T-helper 17 cell (primary cell): ENCODE measurements around the gene HPD. TPM values are rescaled to one million over a fixed set of nuclear protein-coding genes. Genes with fewer than 3 reads are reported as not detected.

ENCODE experiments used
- ATAC-seq: fragments of 150-1000 bp; cut with Tn5 transposase; 2 replicates; pipeline ENCODE4 v1.10.0; 2021; ENCODE audit warnings: mild to moderate bottlenecking, moderate library complexity
- DNase-seq, 3 donors: peaks; one replicate each; pipeline versions ENCODE4 v3.0.0 to v3.0.0-alpha.2; 2020 to 2021
- H3K9me3 ChIP-seq: one replicate; pipeline ENCODE4 v1.7.0; 2013; ENCODE audit warnings: low read length, mild to moderate bottlenecking; ENCODE audit not compliant: control insufficient read depth, poor library complexity, severe bottlenecking
- H3K27ac Mint-ChIP-seq: one replicate; pipeline ENCODE4 v1.8.0; 2022; ENCODE audit warnings: mild to moderate bottlenecking, moderate library complexity, mixed read lengths
- H3K27me3 Mint-ChIP-seq: one replicate; pipeline ENCODE4 v1.8.0; 2022; ENCODE audit warnings: mixed read lengths
- H3K36me3 Mint-ChIP-seq: one replicate; pipeline ENCODE4 v1.8.0; 2022; ENCODE audit warnings: low read depth, mixed read lengths
- H3K4me1 Mint-ChIP-seq: one replicate; pipeline ENCODE4 v1.8.0; 2022; ENCODE audit warnings: mild to moderate bottlenecking, mixed read lengths
- H3K4me3 Mint-ChIP-seq: one replicate; pipeline ENCODE4 v1.8.0; 2022; ENCODE audit warnings: mild to moderate bottlenecking, moderate library complexity, mixed read lengths
- total RNA-seq, 4 donors: library from RNA in 2 of 4; stranded (reverse) in 2 of 4; gene quantifications; one replicate each; pipeline ENCODE4 v1.2.3 and lab custom pipeline; 2022 to 2026

Gene HPD
- total RNA-seq, 2 donors from 2014 or later = not detected

DNA sequence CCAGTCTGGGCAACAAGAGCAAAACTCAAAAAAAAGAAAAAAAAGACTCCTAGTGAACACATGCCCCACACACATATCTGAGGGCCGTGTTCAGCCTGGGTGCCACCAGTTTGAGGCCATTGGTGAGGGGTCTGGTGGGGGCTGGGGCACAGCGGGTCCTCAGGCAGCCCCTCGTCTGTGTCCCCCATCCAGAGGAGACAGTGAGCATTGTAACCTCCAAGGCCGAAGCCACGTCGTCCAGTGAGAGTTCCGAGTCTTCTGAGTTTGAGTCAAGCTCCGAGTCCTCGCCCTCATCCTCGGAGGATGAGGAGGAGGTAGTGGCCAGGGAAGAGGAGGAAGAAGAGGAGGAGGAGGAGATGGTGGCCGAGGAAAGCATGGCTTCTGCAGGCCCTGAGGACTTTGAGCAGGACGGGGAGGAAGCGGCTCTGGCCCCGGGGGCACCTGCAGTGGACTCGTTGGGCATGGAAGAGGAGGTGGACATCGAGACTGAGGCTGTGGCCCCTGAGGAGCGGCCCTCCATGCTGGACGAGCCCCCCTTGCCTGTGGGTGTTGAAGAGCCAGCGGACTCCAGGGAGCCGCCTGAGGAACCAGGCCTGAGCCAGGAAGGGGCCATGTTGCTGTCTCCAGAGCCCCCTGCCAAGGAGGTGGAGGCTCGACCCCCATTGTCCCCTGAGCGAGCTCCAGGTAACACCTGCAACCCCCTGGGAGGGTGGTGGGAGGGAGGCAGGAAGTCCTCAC is 39.3 kb downstream of the HPD start:
- peaks cover 10% of the 10 kb centered on the region for H3K4me1 Mint-ChIP-seq
- DNase-seq = no peak
- ATAC-seq = no peak
- no peaks in the 10 kb centered on the region for H3K27me3 Mint-ChIP-seq
- H3K36me3 Mint-ChIP-seq = peaks cover 3% of the 10 kb centered on the region
- H3K27ac Mint-ChIP-seq = peak overlapping the region; percentile 53
- H3K9me3 ChIP-seq = no peaks in the 10 kb centered on the region
- no peak overlapping the region for H3K4me3 Mint-ChIP-seq

DNA sequence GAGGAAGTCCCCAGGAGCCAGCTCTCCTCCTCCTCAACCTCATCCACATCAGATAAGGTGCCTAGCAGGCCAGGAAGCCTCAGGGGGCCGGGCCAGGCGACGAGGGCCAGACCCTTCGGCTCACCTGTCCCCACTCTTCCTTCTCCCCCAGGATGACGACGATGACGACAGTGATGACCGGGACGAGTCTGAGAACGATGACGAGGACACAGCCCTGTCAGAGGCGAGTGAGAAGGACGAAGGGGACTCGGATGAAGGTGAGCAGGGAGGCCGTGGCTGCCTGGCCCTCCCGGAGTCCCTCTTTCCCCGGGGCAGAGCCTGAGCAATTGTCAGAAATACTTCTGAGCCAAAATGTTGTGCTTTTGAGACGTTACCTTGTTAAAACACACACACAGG is 41.0 kb downstream of the HPD start:
- DNase-seq = no peak
- peaks cover 3% of the 10 kb centered on the region for H3K36me3 Mint-ChIP-seq
- ATAC-seq = no peak

DNA sequence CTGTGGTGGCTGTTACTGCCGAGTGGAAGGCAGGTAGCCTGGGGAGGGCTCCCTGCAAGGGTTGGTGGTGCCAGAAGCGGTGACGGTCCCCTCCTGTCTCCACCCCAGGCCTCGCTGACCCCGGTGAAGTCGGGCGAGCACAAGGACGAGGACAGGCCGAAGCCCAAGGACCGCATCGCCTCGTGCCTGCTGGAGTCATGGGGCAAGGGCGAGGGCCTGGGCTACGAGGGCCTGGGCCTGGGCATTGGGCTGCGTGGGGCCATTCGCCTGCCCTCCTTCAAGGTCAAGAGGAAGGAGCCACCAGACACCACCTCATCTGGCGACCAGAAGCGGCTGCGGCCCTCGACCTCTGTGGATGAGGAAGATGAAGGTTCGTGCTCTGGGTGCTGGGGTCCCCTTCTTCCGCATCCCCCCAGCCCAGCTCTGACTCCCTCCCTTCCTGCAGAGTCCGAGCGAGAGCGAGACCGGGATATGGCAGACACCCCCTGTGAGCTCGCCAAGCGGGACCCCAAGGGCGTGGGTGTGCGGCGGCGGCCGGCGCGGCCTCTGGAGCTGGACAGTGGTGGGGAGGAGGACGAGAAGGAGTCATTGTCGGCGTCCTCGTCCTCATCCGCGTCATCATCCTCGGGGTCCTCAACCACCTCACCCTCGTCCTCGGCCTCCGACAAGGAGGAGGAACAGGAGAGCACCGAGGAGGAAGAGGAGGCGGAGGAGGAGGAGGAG is 41.6 kb downstream of the HPD start:
- no peak overlapping the region for H3K4me3 Mint-ChIP-seq
- H3K4me1 Mint-ChIP-seq = peaks cover 23% of the 10 kb centered on the region
- ATAC-seq = no peak
- H3K27ac Mint-ChIP-seq = no peak overlapping the region
- H3K36me3 Mint-ChIP-seq = peaks cover 3% of the 10 kb centered on the region
- H3K27me3 Mint-ChIP-seq = no peaks in the 10 kb centered on the region
- no peaks in the 10 kb centered on the region for H3K9me3 ChIP-seq
- no peak for DNase-seq

More for the DNA sequence above, 41.0 kb downstream of the HPD start:
- no peaks in the 10 kb centered on the region for H3K27me3 Mint-ChIP-seq
- H3K9me3 ChIP-seq = no peaks in the 10 kb centered on the region
- peaks cover 20% of the 10 kb centered on the region for H3K4me1 Mint-ChIP-seq
- H3K27ac Mint-ChIP-seq = no peak overlapping the region
- H3K4me3 Mint-ChIP-seq = no peak overlapping the region

DNA sequence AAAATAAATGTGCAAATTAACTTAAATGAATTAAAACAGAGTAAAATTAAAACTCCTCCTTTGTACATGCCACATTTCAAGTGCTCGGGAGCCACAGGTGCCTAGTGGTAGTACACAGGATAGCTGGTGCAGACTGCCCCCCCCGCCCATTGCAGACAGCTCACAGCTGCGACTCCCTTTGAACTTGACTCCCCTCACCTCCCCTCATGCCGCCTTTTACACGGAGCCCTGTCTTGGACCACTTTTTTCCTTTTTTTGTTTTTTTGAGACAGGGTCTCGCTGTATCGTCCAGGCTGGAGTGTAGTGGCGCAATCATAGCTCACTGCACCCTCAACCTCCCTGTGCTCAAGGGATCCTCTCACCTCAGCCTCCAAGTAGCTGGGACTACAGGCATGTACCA is 43.4 kb downstream of the HPD start:
- peaks cover 3% of the 10 kb centered on the region for H3K36me3 Mint-ChIP-seq
- no peak overlapping the region for H3K27ac Mint-ChIP-seq

DNA sequence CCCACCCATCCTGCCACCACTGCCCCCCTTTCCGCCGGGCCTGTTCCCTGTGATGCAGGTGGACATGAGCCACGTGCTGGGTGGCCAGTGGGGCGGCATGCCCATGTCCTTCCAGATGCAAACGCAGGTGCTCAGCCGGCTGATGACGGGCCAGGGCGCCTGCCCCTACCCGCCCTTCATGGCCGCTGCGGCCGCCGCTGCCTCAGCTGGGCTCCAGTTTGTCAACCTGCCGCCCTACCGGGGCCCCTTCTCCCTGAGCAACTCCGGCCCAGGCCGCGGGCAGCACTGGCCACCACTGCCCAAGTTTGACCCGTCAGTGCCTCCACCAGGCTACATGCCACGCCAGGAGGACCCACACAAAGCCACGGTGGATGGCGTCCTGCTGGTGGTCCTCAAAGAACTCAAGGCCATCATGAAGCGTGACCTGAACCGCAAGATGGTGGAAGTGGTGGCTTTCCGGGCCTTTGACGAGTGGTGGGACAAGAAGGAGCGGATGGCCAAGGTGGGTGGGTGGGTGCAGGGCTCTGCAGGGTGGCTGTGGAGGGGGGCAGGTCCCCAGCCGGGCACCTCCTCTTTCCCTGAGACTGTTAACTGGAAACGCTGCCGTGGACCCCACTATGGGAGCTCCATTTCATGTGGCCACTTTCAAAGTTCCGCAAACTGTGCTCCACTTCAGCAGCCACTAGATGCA is 44.1 kb downstream of the HPD start:
- Mint-ChIP-seq H3K36me3 (peaks cover 3% of the 10 kb centered on the region), H3K27me3 (no peaks in the 10 kb centered on the region), H3K4me3 (peak overlapping the region; percentile 49), H3K27ac (no peak overlapping the region), H3K4me1 (peaks cover 36% of the 10 kb centered on the region)
- H3K9me3 ChIP-seq = no peaks in the 10 kb centered on the region
- no peak for DNase-seq
- ATAC-seq = no peak

More for the DNA sequence above, 43.4 kb downstream of the HPD start:
- no peaks in the 10 kb centered on the region for H3K9me3 ChIP-seq
- DNase-seq (no peak), ATAC-seq (no peak)
- Mint-ChIP-seq H3K27me3 (no peaks in the 10 kb centered on the region), H3K4me3 (no peak overlapping the region), H3K4me1 (peaks cover 33% of the 10 kb centered on the region)

DNA sequence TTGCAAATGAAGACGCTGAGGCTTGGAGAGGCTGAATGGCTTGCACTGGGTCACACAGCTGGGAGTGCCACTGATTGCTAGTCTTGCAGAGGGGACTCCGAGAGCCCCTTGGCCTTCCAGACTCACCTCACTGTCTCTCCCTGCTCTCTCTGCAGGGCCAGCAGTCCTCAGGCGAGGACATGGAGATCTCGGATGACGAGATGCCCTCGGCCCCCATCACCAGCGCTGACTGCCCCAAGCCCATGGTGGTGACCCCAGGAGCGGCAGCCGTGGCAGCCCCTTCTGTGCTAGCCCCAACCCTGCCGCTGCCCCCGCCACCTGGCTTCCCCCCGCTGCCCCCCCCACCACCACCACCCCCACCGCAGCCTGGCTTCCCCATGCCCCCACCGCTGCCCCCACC is 44.7 kb downstream of the HPD start:
- ATAC-seq = no peak
- Mint-ChIP-seq H3K4me3 (peak overlapping the region; percentile 91), H3K4me1 (peaks cover 35% of the 10 kb centered on the region), H3K36me3 (no peaks in the 10 kb centered on the region), H3K27ac (peak overlapping the region; percentile 85), H3K27me3 (no peaks in the 10 kb centered on the region)
- H3K9me3 ChIP-seq = no peaks in the 10 kb centered on the region
- no peak for DNase-seq

DNA sequence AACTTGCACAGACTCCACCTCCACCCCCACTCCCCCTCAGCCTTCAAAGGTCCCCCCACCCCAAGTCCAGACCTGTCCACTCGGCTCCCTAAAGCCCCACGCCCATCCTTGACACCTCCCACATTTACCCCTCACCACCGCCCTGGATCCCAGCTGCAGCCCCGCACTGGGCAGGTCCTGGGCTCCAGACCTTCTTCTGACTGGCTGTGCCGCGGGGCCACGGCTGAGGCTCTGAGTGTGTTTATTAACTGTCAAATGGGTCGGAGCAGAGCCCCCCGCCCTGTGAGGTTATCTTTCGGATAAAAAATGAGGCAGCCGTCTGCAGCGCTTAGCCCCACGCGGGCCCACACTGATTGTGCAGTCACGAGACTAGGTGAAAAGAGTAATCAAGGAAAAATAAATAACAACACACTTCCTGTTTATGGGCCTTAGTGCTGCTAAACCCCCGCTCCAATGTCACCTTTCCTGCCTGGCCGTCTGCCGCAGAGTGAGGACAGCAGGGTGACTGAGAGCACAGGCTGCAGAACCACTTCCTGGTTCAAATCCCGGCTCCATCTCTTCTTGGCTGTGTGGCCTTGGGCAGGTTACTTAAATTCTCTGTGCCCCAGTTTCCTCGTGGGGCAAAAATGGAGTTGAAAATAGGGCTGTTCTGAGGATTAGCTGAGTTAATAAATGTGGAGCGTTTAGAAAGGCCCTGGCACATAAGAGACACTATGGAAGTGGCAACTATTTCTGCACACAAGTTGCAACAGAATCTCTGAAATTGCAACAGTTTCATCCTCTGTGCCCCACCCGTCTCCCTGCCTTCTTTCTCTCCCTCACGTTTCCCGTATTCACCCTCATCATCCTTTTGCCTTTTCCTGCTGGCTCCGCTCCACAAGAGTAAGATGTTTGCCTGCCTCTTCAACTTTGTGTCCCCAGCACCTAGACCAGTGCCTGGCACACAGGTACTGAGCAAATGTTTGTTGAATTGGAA is 45.5 kb downstream of the HPD start:
- no peaks in the 10 kb centered on the region for H3K36me3 Mint-ChIP-seq
- H3K27me3 Mint-ChIP-seq = no peaks in the 10 kb centered on the region
- no peak for ATAC-seq
- peaks cover 41% of the 10 kb centered on the region for H3K4me1 Mint-ChIP-seq
- no peak for DNase-seq
- H3K27ac Mint-ChIP-seq = peak overlapping the region; percentile 85
- H3K9me3 ChIP-seq = no peaks in the 10 kb centered on the region
- H3K4me3 Mint-ChIP-seq = peak overlapping the region; percentile 91

DNA sequence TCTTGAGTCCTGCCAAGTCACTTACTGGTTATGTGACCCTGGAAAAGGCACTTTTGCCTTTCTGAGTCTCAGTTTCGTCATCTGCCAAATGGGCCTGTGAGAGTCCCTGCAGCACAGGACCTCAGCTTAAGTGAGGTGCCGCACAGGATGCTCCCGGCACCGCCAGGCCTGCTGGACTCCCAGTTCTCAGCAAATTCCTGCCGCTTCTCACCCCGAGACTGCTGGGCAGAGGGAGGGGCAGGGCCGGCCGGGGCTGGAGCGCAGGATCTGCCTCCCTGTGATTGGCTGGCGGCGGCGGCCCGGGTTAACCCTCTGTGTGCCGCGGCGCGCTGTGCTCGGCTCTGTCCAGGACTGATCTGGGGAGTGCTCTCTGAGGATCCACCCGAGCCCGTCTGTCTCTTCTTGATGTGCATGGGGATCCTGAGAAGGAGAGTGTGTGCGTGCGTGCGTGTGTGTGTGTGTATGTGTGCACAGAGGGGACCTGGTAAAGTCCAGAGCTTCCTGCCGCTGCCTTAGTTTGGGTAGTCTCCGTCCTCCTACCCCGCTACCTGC is 46.3 kb downstream of the HPD start:
- H3K36me3 Mint-ChIP-seq = no peaks in the 10 kb centered on the region
- no peak for DNase-seq
- H3K4me1 Mint-ChIP-seq = peaks cover 43% of the 10 kb centered on the region
- peak; percentile 59 for ATAC-seq
- H3K27me3 Mint-ChIP-seq = no peaks in the 10 kb centered on the region
- peak overlapping the region; percentile 85 for H3K27ac Mint-ChIP-seq
- no peaks in the 10 kb centered on the region for H3K9me3 ChIP-seq
- peak overlapping the region; percentile 91 for H3K4me3 Mint-ChIP-seq

DNA sequence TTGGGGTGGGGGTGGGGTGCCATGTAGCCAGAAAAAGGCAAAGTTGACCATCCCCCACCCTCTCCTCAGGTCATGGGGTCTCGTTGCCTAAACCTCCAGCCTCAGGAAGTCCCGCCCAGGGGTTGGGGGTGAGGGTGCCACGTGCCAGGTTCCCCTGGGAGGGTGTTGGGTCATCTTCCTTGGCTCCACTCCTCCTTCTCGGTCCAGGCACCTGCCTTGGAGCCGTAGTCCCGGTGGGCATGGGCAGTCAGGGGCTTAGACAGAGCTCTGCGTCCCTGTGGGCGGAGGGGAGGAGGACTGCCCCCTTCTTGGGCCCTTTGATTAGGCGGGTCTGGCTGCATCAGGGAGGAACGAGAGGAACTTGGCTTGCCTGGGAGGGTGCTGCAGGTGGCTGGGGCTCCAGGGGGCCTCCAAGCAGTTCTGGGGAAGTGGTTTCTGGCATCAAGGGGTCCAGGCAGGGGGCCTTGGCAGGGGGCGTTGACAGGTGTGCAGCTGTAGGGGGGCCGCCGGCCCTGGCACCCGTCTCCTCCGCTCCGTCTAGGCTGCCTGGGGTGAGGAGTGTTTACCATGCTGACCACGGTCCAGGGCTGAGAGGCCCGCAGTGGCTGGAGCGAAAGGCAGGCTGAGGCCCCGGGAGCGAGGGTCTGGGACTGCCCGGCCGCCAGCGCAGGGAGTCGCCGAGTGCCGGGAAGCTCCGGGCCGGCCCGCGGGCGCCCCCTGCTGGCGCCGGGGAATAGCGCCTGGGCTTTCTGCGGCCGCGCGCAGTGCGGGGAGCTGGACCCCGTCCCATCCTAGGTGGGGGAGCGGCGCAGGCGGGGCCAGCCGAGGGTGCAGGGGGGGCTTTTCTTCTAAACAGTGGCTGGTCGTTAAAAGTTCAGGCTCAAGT is 47.0 kb downstream of the HPD start:
- Mint-ChIP-seq H3K4me3 (peak overlapping the region; percentile 91), H3K27ac (peak overlapping the region; percentile 85), H3K36me3 (no peaks in the 10 kb centered on the region), H3K4me1 (peaks cover 45% of the 10 kb centered on the region), H3K27me3 (no peaks in the 10 kb centered on the region)
- H3K9me3 ChIP-seq = no peaks in the 10 kb centered on the region
- DNase-seq = peak; percentile 68 to 76 (median 73)
- peak; percentile 87 for ATAC-seq

DNA sequence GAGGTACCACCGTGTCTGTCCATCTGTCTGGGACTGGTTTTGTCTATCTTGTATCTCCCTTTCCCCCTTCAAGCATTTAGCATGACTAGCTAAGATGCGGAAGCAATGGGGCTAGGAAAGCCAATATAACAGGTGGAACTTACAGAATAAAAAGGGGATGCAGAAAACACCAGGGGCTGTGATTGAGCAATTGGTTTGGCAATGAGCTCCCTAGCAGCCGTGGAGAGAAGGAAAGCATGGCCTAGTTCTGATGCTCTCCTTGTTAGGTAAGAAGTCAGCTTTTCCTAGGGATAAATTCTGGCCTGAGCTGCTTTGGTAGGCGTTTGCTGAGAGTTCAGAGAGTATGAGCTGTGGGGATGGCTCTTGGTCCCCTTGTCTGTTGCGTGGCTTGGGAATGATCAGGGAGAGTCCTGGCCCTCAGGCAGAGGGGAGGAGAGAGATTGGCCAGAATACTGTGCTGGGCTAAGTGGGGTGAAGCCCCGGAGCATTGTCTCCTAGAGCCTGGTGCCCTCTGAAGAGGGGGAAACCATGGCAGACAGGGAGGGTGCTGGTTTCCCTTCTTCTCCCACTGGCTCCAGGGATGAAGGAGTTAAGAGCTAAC is 47.7 kb downstream of the HPD start:
- DNase-seq = no peak
- no peak for ATAC-seq
- Mint-ChIP-seq H3K4me1 (peaks cover 49% of the 10 kb centered on the region), H3K27me3 (no peaks in the 10 kb centered on the region), H3K36me3 (peaks cover 2% of the 10 kb centered on the region), H3K4me3 (peak overlapping the region; percentile 91), H3K27ac (peak overlapping the region; percentile 85)
- H3K9me3 ChIP-seq = no peaks in the 10 kb centered on the region

DNA sequence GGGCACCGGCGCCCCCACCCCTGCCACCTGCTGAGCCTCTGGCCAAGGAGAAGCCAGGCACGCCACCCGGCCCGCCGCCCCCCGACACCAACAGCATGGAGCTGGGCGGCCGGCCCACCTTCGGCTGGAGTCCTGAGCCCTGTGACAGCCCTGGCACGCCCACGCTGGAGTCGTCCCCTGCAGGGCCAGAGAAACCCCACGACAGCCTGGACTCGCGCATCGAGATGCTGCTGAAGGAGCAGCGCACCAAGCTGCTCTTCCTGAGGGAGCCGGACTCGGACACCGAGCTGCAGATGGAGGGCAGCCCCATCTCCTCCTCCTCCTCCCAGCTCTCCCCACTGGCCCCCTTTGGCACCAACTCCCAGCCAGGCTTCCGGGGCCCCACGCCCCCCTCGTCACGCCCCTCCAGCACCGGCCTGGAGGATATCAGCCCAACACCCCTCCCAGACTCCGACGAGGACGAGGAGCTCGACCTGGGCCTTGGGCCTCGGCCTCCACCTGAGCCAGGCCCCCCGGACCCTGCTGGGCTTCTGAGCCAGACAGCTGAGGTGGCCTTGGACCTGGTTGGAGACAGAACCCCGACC is 48.3 kb downstream of the HPD start:
- ATAC-seq (no peak), DNase-seq (no peak)
- Mint-ChIP-seq H3K36me3 (peaks cover 2% of the 10 kb centered on the region), H3K27me3 (no peaks in the 10 kb centered on the region), H3K27ac (peak overlapping the region; percentile 95), H3K4me1 (peaks cover 51% of the 10 kb centered on the region), H3K4me3 (peak overlapping the region; percentile 91)
- H3K9me3 ChIP-seq = no peaks in the 10 kb centered on the region
